HCT116 (cell line): ENCODE measurements around the gene PEX1. TPM values are rescaled to one million over a fixed set of nuclear protein-coding genes. Genes with fewer than 3 reads are reported as not detected.
A peak's percentile ranks its signal among the peaks of the same experiment; 100 is the strongest.

Source experiments
- ATAC-seq: fragments of 200-7000 bp; cut with Tn5 transposase; 2 replicates; pipeline ENCODE4 v1.9.1; 2020; ENCODE audit warnings: mild to moderate bottlenecking, moderate library complexity
- BruUV-seq: library from RNA; stranded (reverse); fragments of 400-500 nt; replicated peaks from 2 replicates; lab custom pipeline; 2021; lab: Mats Ljungman, UMichigan
- CTCF ChIA-PET: fragments of 300-600 bp; sonication (Branson Sonifier 250); formaldehyde crosslinking; loops from one replicate; lab custom pipeline; 2021; ENCODE audit warnings: antibody characterized with exemption; lab: Charles Lee
- POLR2A ChIA-PET: fragments of 300-600, 350-600 bp; sonication (Branson Sonifier 250); formaldehyde crosslinking; loops from one replicate; lab custom pipeline; 2021; ENCODE audit warnings: antibody characterized with exemption; lab: Charles Lee
- RAD21 ChIA-PET, 2 experiments: fragments of 300-600 bp; sonication (Branson Sonifier 250); formaldehyde crosslinking; loops; one replicate each; lab custom pipeline; 2023; ENCODE audit warnings: low total read pairs in 2 of 2; ENCODE audit not compliant: uncharacterized antibody in 2 of 2, unreplicated experiment in 2 of 2, low non-redundant PET in 1 of 2; lab: Charles Lee
- DNase-seq: peaks from one replicate; pipeline ENCODE4 v3.0.0-alpha.2; 2010; ENCODE audit warnings: low read depth, low spot score
- H2AFZ ChIP-seq: fragments of 200-600 bp; shearing (Covaris generic), sonication (generic); 2 replicates; pipeline ENCODE4 v1.6.1; 2017; ENCODE audit warnings: low read depth, mixed run types, mixed read lengths, antibody characterized with exemption, low read length; ENCODE audit not compliant: poor library complexity, severe bottlenecking
- H3K27ac ChIP-seq: 2 replicates; pipeline ENCODE4 v1.5.1; 2012; ENCODE audit warnings: low read depth, low read length
- H3K27me3 ChIP-seq: fragments of 200-600 bp; sonication (generic); 2 replicates; pipeline ENCODE4 v1.6.1; 2016; ENCODE audit warnings: mixed run types, low read length, mixed read lengths; ENCODE audit not compliant: insufficient read depth
- H3K36me3 ChIP-seq, 2 experiments: fragments of 200-500 bp in 1 of 2; fragments of 200-600 bp in 1 of 2; sonication (Bioruptor generic) in 1 of 2; sonication (generic) in 1 of 2; 2 replicates each; pipeline versions ENCODE4 v1.5.1 to v1.6.1; 2014 to 2016; ENCODE audit warnings: low read length in 2 of 2, inconsistent platforms in 1 of 2, mixed read lengths in 1 of 2, mixed run types in 1 of 2; ENCODE audit not compliant: insufficient read depth in 2 of 2, control insufficient read depth in 1 of 2
- H3K4me1 ChIP-seq, 2 experiments: fragments of 200-600 bp in 1 of 2; sonication (generic) in 1 of 2; 2 replicates each; pipeline versions ENCODE4 v1.5.1 to v1.6.1; 2012 to 2017; ENCODE audit warnings: low read length in 2 of 2, inconsistent platforms in 1 of 2, mild to moderate bottlenecking in 1 of 2, mixed read lengths in 1 of 2, mixed run types in 1 of 2, moderate library complexity in 1 of 2; ENCODE audit not compliant: insufficient read depth in 2 of 2, control insufficient read depth in 1 of 2
- H3K4me2 ChIP-seq: fragments of 200-600 bp; sonication (generic); 2 replicates; pipeline ENCODE4 v1.6.1; 2017; ENCODE audit warnings: mixed run types, low read length, mixed read lengths
- H3K4me3 ChIP-seq, 2 experiments: fragments of 200-600 bp in 1 of 2; sonication (generic) in 1 of 2; replicated peaks in 1 of 2; 2 replicates each; pipeline ENCODE4 v1.5.1; 2011 to 2016; ENCODE audit warnings: low read length in 2 of 2, control low read depth in 1 of 2, low read depth in 1 of 2, mild to moderate bottlenecking in 1 of 2, mixed read lengths in 1 of 2, mixed run types in 1 of 2
- H3K79me2 ChIP-seq: fragments of 200-600 bp; sonication (generic); 2 replicates; pipeline ENCODE4 v1.6.1; 2017; ENCODE audit warnings: mild to moderate bottlenecking, mixed run types, low read length, moderate library complexity, mixed read lengths; ENCODE audit not compliant: insufficient read depth
- H3K9ac ChIP-seq: fragments of 200-600 bp; sonication (generic); 2 replicates; pipeline ENCODE4 v1.6.1; 2016; ENCODE audit warnings: low read length, mixed read lengths
- H3K9me2 ChIP-seq: fragments of 200-600 bp; sonication (generic), shearing (Covaris generic); 2 replicates; pipeline ENCODE4 v1.6.1; 2017; ENCODE audit warnings: mixed run types, mild to moderate bottlenecking, moderate library complexity; ENCODE audit not compliant: insufficient read depth
- H3K9me3 ChIP-seq, 2 experiments: fragments of 200-500 bp in 1 of 2; fragments of 200-600 bp in 1 of 2; sonication (Bioruptor generic) in 1 of 2; sonication (generic) in 1 of 2; 2 replicates each; pipeline ENCODE4 v1.6.1; 2014 to 2017; ENCODE audit warnings: low read length in 2 of 2, mixed read lengths in 2 of 2, inconsistent platforms in 1 of 2, low read depth in 1 of 2, mild to moderate bottlenecking in 1 of 2, mixed run types in 1 of 2, moderate library complexity in 1 of 2; ENCODE audit not compliant: control insufficient read depth in 1 of 2, insufficient read depth in 1 of 2
- H4K20me1 ChIP-seq: fragments of 200-600 bp; sonication (generic), shearing (Covaris generic); 2 replicates; pipeline ENCODE4 v1.6.1; 2017; ENCODE audit warnings: mixed run types, mild to moderate bottlenecking, moderate library complexity; ENCODE audit not compliant: insufficient read depth
- ATF3 ChIP-seq: IDR thresholded peaks from 2 replicates; pipeline ENCODE4 v1.6.1; 2012
- CBX3 ChIP-seq: IDR thresholded peaks from 2 replicates; pipeline ENCODE4 v1.6.1; 2012; ENCODE audit warnings: low read depth
- EGR1 ChIP-seq: IDR thresholded peaks from 2 replicates; pipeline ENCODE4 v1.6.1; 2012; ENCODE audit warnings: low read depth
- EZH2 ChIP-seq: fragments of 200-600 bp; sonication (generic); IDR thresholded peaks from 2 replicates; pipeline ENCODE4 v1.6.1; 2017; ENCODE audit warnings: antibody characterized with exemption, mixed run types
- EZH2phosphoT487 ChIP-seq: fragments of 200-600 bp; IDR thresholded peaks from 2 replicates; pipeline ENCODE4 v1.6.1; 2018; ENCODE audit warnings: antibody characterized with exemption, borderline replicate concordance
- FOSL1 ChIP-seq: IDR thresholded peaks from 2 replicates; pipeline ENCODE4 v1.6.1; 2012; ENCODE audit warnings: low read depth
- JUND ChIP-seq: IDR thresholded peaks from 2 replicates; pipeline ENCODE4 v1.6.1; 2012
- POLR2AphosphoS5 ChIP-seq: IDR thresholded peaks from 2 replicates; pipeline ENCODE4 v1.6.1; 2011; ENCODE audit warnings: mild to moderate bottlenecking, low read depth, low read length, moderate library complexity
- SIN3A ChIP-seq: IDR thresholded peaks from 2 replicates; pipeline ENCODE4 v1.6.1; 2012; ENCODE audit warnings: low read depth
- TCF7L2 ChIP-seq: IDR thresholded peaks from 2 replicates; pipeline ENCODE4 v1.7.0; 2011; ENCODE audit warnings: borderline replicate concordance, inconsistent platforms; ENCODE audit not compliant: insufficient read depth, insufficient read length; ENCODE audit errors: extremely low read depth
- ZFX ChIP-seq: fragments of 450-650 bp; IDR thresholded peaks from 2 replicates; pipeline ENCODE4 v1.6.1; 2017
- ZNF274 ChIP-seq: fragments of 200-500 bp; sonication (Bioruptor generic); IDR thresholded peaks from 2 replicates; pipeline ENCODE4 v1.6.1; 2014; ENCODE audit warnings: mild to moderate bottlenecking, low read depth, low read length, inconsistent platforms
- intact Hi-C: fragments of 100-400 bp; cut with micrococcal nuclease; formaldehyde crosslinking; loops from 2 replicates; pipeline ENCODE4 v1.10.0; 2022
- total RNA-seq: library from RNA; stranded (reverse); gene quantifications from one replicate; pipeline ENCODE4 v1.2.1, GENCODE V29; 2021; ENCODE audit not compliant: unreplicated experiment
- TF ChIP-seq, protein P1 (sequence below): IDR thresholded peaks from 2 replicates; pipeline ENCODE4 v1.6.1; 2012

Gene PEX1
- total RNA-seq, 1 experiment from 2014 or later = 13.1 TPM

DNA sequence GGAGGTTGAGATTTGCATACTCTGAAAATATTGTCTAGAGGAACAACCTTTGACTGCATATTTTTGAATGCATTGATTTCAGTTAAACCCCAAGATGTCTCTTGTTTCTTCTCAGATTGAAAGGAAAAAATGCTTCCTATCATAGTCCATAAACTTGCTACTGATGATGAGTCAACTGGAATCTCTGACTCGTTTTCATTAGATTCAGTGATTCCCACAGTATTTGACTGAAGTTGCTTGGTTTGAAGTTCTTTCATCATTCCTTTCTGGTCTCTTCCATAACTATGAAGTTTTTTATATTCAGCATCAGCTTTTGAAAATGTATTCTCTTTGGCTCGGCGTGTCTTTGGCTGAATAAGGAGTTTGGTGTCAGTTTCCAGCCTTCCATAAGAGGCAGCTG, 10.7 kb downstream of the PEX1 start:
- RAD21 ChIA-PET = no interaction called here
- H3K4me1 ChIP-seq = peaks cover 0 to 3% of the 10 kb centered on the region in 2 experiments; a peak in 1 of 4 replicates
- no peak overlapping the region for H2AFZ ChIP-seq
- ATAC-seq (no peak), DNase-seq (no peak)
- H3K36me3 ChIP-seq = peaks cover 0 to 6% of the 10 kb centered on the region in 2 experiments; a peak in 1 of 4 replicates
- no peaks in the 10 kb centered on the region for H3K9me3 ChIP-seq
- no peak overlapping the region for H3K27ac ChIP-seq
- CTCF ChIA-PET = interaction anchor here (1.0 kb wide), 1 partner anchor 11 kb away, joined by 3 read pairs; the partner anchor contains the start of gene RBM48
- no peak overlapping the region for H3K4me3 ChIP-seq
- POLR2A ChIA-PET = no interaction called here
- no peaks in the 10 kb centered on the region for H3K79me2 ChIP-seq
- no peak overlapping the region for H3K4me2 ChIP-seq
- intact Hi-C loops = no loop called here
- H3K9ac ChIP-seq = no peak overlapping the region
- H3K27me3 ChIP-seq = no peaks in the 10 kb centered on the region
- no peaks in the 10 kb centered on the region for H4K20me1 ChIP-seq
- no peaks in the 10 kb centered on the region for H3K9me2 ChIP-seq
- TSS peak; percentile 34 for BruUV-seq
- TF ChIP-seq JUND = peak; percentile 32; the same call in 1 of the 2 replicates
- TF ChIP-seq FOSL1 = peak; percentile 58
- no peak for TF ChIP-seq EZH2phosphoT487

DNA sequence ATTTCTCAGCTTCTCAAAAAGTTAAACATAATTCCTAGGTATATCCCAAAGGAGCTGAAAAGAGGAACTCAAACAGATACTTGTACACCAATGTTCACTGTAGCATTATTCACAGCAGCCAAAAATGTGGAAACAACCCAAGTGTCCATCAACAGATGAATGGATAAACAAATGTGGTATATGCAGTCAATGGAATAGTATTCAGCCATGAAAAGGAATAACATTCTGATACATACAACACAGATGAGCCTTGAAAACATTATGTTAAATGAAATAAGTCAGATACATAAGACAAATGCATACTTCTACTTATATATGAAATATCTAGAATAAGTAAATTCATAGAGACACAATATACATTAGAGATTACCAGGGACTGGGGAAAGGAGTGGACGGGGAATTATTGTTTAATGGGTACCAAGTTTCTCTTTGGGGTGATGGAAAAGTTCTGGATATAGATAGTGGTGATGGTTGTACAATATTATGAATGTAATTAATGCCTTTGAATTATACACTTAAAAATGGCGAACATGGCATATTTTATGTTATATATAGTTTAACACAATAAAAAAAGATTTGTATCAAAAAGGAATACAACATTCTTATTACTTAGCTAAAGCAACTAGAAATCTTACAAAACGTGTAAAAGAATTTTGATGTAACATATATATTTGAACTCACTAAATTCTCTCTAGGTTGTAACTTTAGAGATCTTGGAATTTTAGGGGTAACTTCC, 15.0 kb downstream of the PEX1 start:
- POLR2A ChIA-PET = no interaction called here

More for the DNA sequence above, 15.0 kb downstream of the PEX1 start:
- H3K9me2 ChIP-seq = no peaks in the 10 kb centered on the region
- no peaks in the 10 kb centered on the region for H4K20me1 ChIP-seq
- no peak overlapping the region for H3K9ac ChIP-seq
- H3K4me3 ChIP-seq = no peak overlapping the region
- H3K4me2 ChIP-seq = no peak overlapping the region
- ATAC-seq (no peak), DNase-seq (no peak)
- no peak for TF ChIP-seq ZNF274
- no peak for TF ChIP-seq CBX3
- no peak for TF ChIP-seq ZFX
- no peak for TF ChIP-seq EGR1
- TF ChIP-seq ATF3 = no peak
- TF ChIP-seq POLR2AphosphoS5 = no peak
- TF ChIP-seq, protein P1, sequence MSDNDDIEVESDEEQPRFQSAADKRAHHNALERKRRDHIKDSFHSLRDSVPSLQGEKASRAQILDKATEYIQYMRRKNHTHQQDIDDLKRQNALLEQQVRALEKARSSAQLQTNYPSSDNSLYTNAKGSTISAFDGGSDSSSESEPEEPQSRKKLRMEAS = no peak
- TF ChIP-seq SIN3A = no peak
- TF ChIP-seq TCF7L2 = no peak
- TF ChIP-seq EZH2 = no peak
- intact Hi-C loops = no loop called here
- H3K4me1 ChIP-seq = peaks cover 0 to 3% of the 10 kb centered on the region in 2 experiments; a peak in 1 of 4 replicates
- no peak overlapping the region for H2AFZ ChIP-seq
- RAD21 ChIA-PET = no interaction called here
- peaks cover 0 to 6% of the 10 kb centered on the region in 2 experiments; a peak in 1 of 4 replicates for H3K36me3 ChIP-seq
- CTCF ChIA-PET = no interaction called here
- BruUV-seq = no TSS peak
- no peaks in the 10 kb centered on the region for H3K79me2 ChIP-seq
- H3K27me3 ChIP-seq = no peaks in the 10 kb centered on the region
- H3K27ac ChIP-seq = no peak overlapping the region
- H3K9me3 ChIP-seq = no peaks in the 10 kb centered on the region
